Measurements from ENCODE around the gene OSCP1.

GRCh38 chr1:36467027-36467410 lies 16.8 kb upstream of the OSCP1 start:
- TF ChIP-seq POLR2A (IDR thresholded peaks at IDR 0.05) (no peak), CTCF (IDR thresholded peaks at IDR 0.05) (no peak)

Data from thyroid gland (tissue), 4 donors.